Vagina (tissue), 2 donors: Measurements from ENCODE around the gene ELMOD3. TPM values are rescaled to one million over a fixed set of nuclear protein-coding genes. Genes with fewer than 3 reads are reported as not detected.

Experiments
- DNase-seq, 2 donors: peaks; one replicate each; pipeline ENCODE4 v3.0.0-alpha.2; 2017; ENCODE audit errors: extremely low spot score in 2 of 2
- H3K27ac ChIP-seq: fragments of 200-600 bp; sonication (generic); one replicate; pipeline ENCODE4 v1.5.1; 2019
- H3K27me3 ChIP-seq: fragments of 200-600 bp; sonication (generic); one replicate; pipeline ENCODE4 v1.5.1; 2019
- H3K36me3 ChIP-seq, 2 donors: fragments of 200-600 bp; sonication (generic); one replicate each; pipeline ENCODE4 v1.5.1; 2017 to 2019
- H3K4me1 ChIP-seq: fragments of 200-600 bp; sonication (generic); one replicate; pipeline ENCODE4 v1.5.1; 2019
- H3K4me3 ChIP-seq, 2 donors: fragments of 200-600 bp; sonication (generic); 1 replicate in 1 of 2; 2 replicates in 1 of 2; pipeline ENCODE4 v1.5.1; 2016 to 2019
- H3K9me3 ChIP-seq: fragments of 200-600 bp; sonication (generic); one replicate; pipeline ENCODE4 v1.5.1; 2019
- CTCF ChIP-seq, 3 experiments: fragments of 450-650 bp in 2 of 3; fragments of 200-600 bp in 1 of 3; sonication (generic) in 1 of 3; IDR thresholded peaks; one replicate each; pipeline ENCODE4 v1.5.1; 2017 to 2019; ENCODE audit warnings: antibody characterized with exemption in 3 of 3, mild to moderate bottlenecking in 2 of 3, moderate library complexity in 2 of 3
- POLR2A ChIP-seq, 2 donors: fragments of 450-650 bp; IDR thresholded peaks; one replicate each; pipeline ENCODE4 v1.6.1; 2017; ENCODE audit warnings: antibody characterized with exemption in 2 of 2, mild to moderate bottlenecking in 2 of 2, moderate library complexity in 2 of 2
- POLR2AphosphoS5 ChIP-seq, 2 donors: sonication (generic); formaldehyde crosslinking; IDR thresholded peaks; one replicate each; pipeline ENCODE4 v1.9.0; 2017; ENCODE audit warnings: antibody characterized with exemption in 2 of 2, mild to moderate bottlenecking in 2 of 2, low read depth in 1 of 2; ENCODE audit not compliant: insufficient read depth in 1 of 2
- intact Hi-C: fragments of 100-400 bp; cut with DNase I; formaldehyde crosslinking; loops from one replicate; pipeline ENCODE4 v1.15.1; 2023
- total RNA-seq: library from RNA; depleted of rRNA; stranded (reverse); fragments of >200 nt; gene quantifications from one replicate; pipeline ENCODE4 v1.2.3, GENCODE V29; 2016

Gene ELMOD3
- total RNA-seq, 1 donor from 2014 or later, result 44.7 TPM

GRCh38 chr2:85387754-85388153 is 33.2 kb downstream of the ELMOD3 start:
- Histone ChIP-seq H3K27me3 (no peaks in the 10 kb centered on the region), H3K9me3 (no peaks in the 10 kb centered on the region)
- intact Hi-C loops, result no loop called here

GRCh38 chr2:85388878-85389538 is 34.4 kb downstream of the ELMOD3 start:
- intact Hi-C loops, result no loop called here
- Histone ChIP-seq H3K36me3 (peaks cover 0 to 44% of the 10 kb centered on the region in 2 donors), H3K27me3 (no peaks in the 10 kb centered on the region), H3K27ac (no peak overlapping the region), H3K4me3 (no peak overlapping the region), H3K4me1 (peaks cover under 1% of the 10 kb centered on the region), H3K9me3 (no peaks in the 10 kb centered on the region)
- no peak for TF ChIP-seq POLR2AphosphoS5 (IDR thresholded peaks at IDR 0.05; ENCODE audit: insufficient read depth in 1 of 2, low read depth in 1 of 2)
- no peak for TF ChIP-seq POLR2A (IDR thresholded peaks at IDR 0.05)
- TF ChIP-seq CTCF (IDR thresholded peaks at IDR 0.05), result no peak
- no peak for DNase-seq

More at GRCh38 chr2:85387754-85388153, 33.2 kb downstream of the ELMOD3 start:
- no peak overlapping the region for H3K4me3 ChIP-seq
- TF ChIP-seq CTCF (IDR thresholded peaks at IDR 0.05) (no peak), POLR2A (IDR thresholded peaks at IDR 0.05) (no peak), POLR2AphosphoS5 (IDR thresholded peaks at IDR 0.05; ENCODE audit: insufficient read depth in 1 of 2, low read depth in 1 of 2) (no peak)
- no peak overlapping the region for H3K27ac ChIP-seq
- no peaks in the 10 kb centered on the region for H3K4me1 ChIP-seq
- H3K36me3 ChIP-seq, result peaks cover 0 to 46% of the 10 kb centered on the region in 2 donors
- DNase-seq, result no peak

GRCh38 chr2:85390941-85391669 is 36.5 kb downstream of the ELMOD3 start:
- intact Hi-C loops, result no loop called here
- Histone ChIP-seq H3K27me3 (no peaks in the 10 kb centered on the region), H3K36me3 (peaks cover 0 to 50% of the 10 kb centered on the region in 2 donors), H3K4me1 (peaks cover 18% of the 10 kb centered on the region), H3K9me3 (no peaks in the 10 kb centered on the region), H3K4me3 (no peak overlapping the region), H3K27ac (no peak overlapping the region)
- no peak for DNase-seq
- TF ChIP-seq POLR2A (IDR thresholded peaks at IDR 0.05) (no peak), POLR2AphosphoS5 (IDR thresholded peaks at IDR 0.05; ENCODE audit: insufficient read depth in 1 of 2, low read depth in 1 of 2) (no peak), CTCF (IDR thresholded peaks at IDR 0.05) (peak; percentile 34 to 50 (median 35))

- Histone ChIP-seq H3K27ac (no peak overlapping the region), H3K36me3 (peaks cover 2 to 48% of the 10 kb centered on the region in 2 donors), H3K27me3 (no peaks in the 10 kb centered on the region), H3K4me3 (no peak overlapping the region), H3K4me1 (peaks cover 45% of the 10 kb centered on the region), H3K9me3 (no peaks in the 10 kb centered on the region)
- DNase-seq, result no peak
- intact Hi-C loops, result no loop called here
- TF ChIP-seq POLR2AphosphoS5 (IDR thresholded peaks at IDR 0.05; ENCODE audit: insufficient read depth in 1 of 2, low read depth in 1 of 2) (no peak), POLR2A (IDR thresholded peaks at IDR 0.05) (no peak), CTCF (IDR thresholded peaks at IDR 0.05) (no peak)
These were observed 39.3 kb downstream of the ELMOD3 start for GRCh38 chr2:85393836-85394235.

GRCh38 chr2:85394261-85394681 is 39.7 kb downstream of the ELMOD3 start:
- no peak for TF ChIP-seq CTCF (IDR thresholded peaks at IDR 0.05)
- no peak for TF ChIP-seq POLR2AphosphoS5 (IDR thresholded peaks at IDR 0.05; ENCODE audit: insufficient read depth in 1 of 2, low read depth in 1 of 2)
- TF ChIP-seq POLR2A (IDR thresholded peaks at IDR 0.05), result no peak
- intact Hi-C loops, result no loop called here
- Histone ChIP-seq H3K4me3 (no peak overlapping the region), H3K27me3 (no peaks in the 10 kb centered on the region), H3K36me3 (peaks cover 2 to 50% of the 10 kb centered on the region in 2 donors), H3K4me1 (peaks cover 46% of the 10 kb centered on the region), H3K27ac (no peak overlapping the region), H3K9me3 (no peaks in the 10 kb centered on the region)
- DNase-seq, result no peak
